ENCODE measurements around the gene SETD1A. TPM values are rescaled to one million over a fixed set of nuclear protein-coding genes. Genes with fewer than 3 reads are reported as not detected.
A peak's percentile ranks its signal among the peaks of the same experiment; 100 is the strongest.

Gene SETD1A
- total and polyA plus RNA-seq, 7 donors = 2.4 to 16.0 (median 5.6) TPM

GRCh38 chr16:30927789-30928378 lies 29.7 kb upstream of the SETD1A start:
- peak overlapping the region in 3 of 4 donors; percentile 40 to 61 (median 55) for H3K27ac ChIP-seq
- WGBS, 2 donors = 73 to 76% methylated on average over 15 of the region's 15 CpGs
- peaks cover 0 to 31% (median 28%) of the 10 kb centered on the region in 4 donors for H3K4me1 ChIP-seq
- DNase-seq = no peak
- intact Hi-C loops (cut with DNase I) = loop anchor here (10.0 kb wide), 1 partner anchor 273 kb away; the partner anchor contains the start of genes FBRS and PRR14
- no peaks in the 10 kb centered on the region for H3K27me3 ChIP-seq
- no peaks in the 10 kb centered on the region for H3K9me3 ChIP-seq
- TF ChIP-seq, protein P1, sequence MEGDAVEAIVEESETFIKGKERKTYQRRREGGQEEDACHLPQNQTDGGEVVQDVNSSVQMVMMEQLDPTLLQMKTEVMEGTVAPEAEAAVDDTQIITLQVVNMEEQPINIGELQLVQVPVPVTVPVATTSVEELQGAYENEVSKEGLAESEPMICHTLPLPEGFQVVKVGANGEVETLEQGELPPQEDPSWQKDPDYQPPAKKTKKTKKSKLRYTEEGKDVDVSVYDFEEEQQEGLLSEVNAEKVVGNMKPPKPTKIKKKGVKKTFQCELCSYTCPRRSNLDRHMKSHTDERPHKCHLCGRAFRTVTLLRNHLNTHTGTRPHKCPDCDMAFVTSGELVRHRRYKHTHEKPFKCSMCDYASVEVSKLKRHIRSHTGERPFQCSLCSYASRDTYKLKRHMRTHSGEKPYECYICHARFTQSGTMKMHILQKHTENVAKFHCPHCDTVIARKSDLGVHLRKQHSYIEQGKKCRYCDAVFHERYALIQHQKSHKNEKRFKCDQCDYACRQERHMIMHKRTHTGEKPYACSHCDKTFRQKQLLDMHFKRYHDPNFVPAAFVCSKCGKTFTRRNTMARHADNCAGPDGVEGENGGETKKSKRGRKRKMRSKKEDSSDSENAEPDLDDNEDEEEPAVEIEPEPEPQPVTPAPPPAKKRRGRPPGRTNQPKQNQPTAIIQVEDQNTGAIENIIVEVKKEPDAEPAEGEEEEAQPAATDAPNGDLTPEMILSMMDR (IDR thresholded peaks at IDR 0.05) = no peak
- no peak overlapping the region for H3K4me3 ChIP-seq
- H3K36me3 ChIP-seq = peaks cover 0 to 36% (median 20%) of the 10 kb centered on the region in 4 donors

DNA sequence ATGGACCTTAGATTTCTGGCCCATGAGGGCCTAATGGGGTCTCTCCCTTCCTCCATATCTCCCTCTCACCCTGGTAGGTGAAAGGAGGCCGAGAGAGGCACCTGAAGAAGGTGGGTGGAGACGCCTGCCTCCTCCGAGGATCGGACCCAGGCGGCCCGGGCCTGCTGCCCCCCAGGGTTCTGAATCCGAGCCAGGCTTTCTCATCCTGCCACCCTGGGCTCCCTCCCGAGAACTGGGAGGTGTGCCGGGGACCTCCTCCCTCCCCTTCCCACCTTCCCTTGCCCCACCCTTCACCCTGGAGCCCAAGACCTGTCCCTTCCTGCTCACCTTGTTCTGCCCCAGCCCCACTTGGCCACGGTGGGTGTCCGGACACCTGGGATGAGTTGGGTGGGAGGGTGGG lies 29.2 kb upstream of the SETD1A start:
- intact Hi-C loops (cut with DNase I) = loop anchor here (10.0 kb wide), 1 partner anchor 274 kb away; the partner anchor contains the start of genes FBRS and PRR14
- DNase-seq = no peak
- H3K4me3 ChIP-seq = no peak overlapping the region
- H3K36me3 ChIP-seq = peaks cover 0 to 41% (median 20%) of the 10 kb centered on the region in 4 donors
- peaks cover 0 to 31% (median 28%) of the 10 kb centered on the region in 4 donors for H3K4me1 ChIP-seq
- H3K9me3 ChIP-seq = no peaks in the 10 kb centered on the region
- no peaks in the 10 kb centered on the region for H3K27me3 ChIP-seq
- TF ChIP-seq EP300 (IDR thresholded peaks at IDR 0.05) (no peak), POLR2AphosphoS5 (IDR thresholded peaks at IDR 0.05) (no peak), POLR2A (IDR thresholded peaks at IDR 0.05) (no peak)
- TF ChIP-seq, protein P1 (IDR thresholded peaks at IDR 0.05) = no peak
- 84 to 91% methylated on average over 11 of the region's 11 CpGs for WGBS, 2 donors
- no peak overlapping the region for H3K27ac ChIP-seq

DNA sequence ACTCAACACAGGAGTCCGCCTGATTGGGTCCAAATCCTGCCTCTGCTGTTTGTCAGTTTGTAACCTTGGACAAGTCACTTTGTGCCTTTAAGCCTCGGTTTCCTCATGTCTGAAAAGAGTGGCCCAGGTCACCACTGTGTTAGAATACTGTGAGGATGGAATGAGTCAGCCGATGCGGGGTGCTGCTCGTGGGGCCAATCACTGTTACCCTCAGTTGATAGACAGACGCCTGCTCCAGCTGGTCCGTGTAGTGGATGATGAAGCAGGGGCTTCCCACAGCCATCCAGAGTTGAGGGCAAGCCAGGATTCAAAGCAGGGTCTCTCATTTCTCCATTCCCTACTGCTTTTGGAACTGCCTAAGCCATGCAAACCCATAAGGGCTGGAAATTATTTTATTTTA lies 28.4 kb upstream of the SETD1A start:
- Histone ChIP-seq H3K9me3 (no peaks in the 10 kb centered on the region), H3K27ac (no peak overlapping the region), H3K4me1 (peaks cover 0 to 25% (median 23%) of the 10 kb centered on the region in 4 donors), H3K4me3 (no peak overlapping the region), H3K36me3 (peaks cover 0 to 48% (median 20%) of the 10 kb centered on the region in 4 donors), H3K27me3 (no peaks in the 10 kb centered on the region)
- no peak for DNase-seq
- 80 to 82% methylated on average over 7 of the region's 7 CpGs for WGBS, 2 donors
- intact Hi-C loops (cut with DNase I) = loop anchor here (10.0 kb wide), 1 partner anchor 274 kb away; the partner anchor contains the start of genes FBRS and PRR14
- TF ChIP-seq POLR2AphosphoS5 (IDR thresholded peaks at IDR 0.05) (no peak), EP300 (IDR thresholded peaks at IDR 0.05) (no peak), POLR2A (IDR thresholded peaks at IDR 0.05) (no peak)
- TF ChIP-seq, protein P1 (IDR thresholded peaks at IDR 0.05) = no peak

- Histone ChIP-seq H3K36me3 (peaks cover 0 to 48% (median 20%) of the 10 kb centered on the region in 4 donors), H3K27ac (no peak overlapping the region), H3K4me1 (peaks cover 0 to 15% (median 13%) of the 10 kb centered on the region in 4 donors), H3K27me3 (no peaks in the 10 kb centered on the region), H3K9me3 (no peaks in the 10 kb centered on the region), H3K4me3 (no peak overlapping the region)
- intact Hi-C loops (cut with DNase I) = no loop called here
- TF ChIP-seq EP300 (IDR thresholded peaks at IDR 0.05) (no peak), POLR2AphosphoS5 (IDR thresholded peaks at IDR 0.05) (no peak), POLR2A (IDR thresholded peaks at IDR 0.05) (no peak)
- TF ChIP-seq, protein P1 (IDR thresholded peaks at IDR 0.05) = no peak
- no peak for DNase-seq
- WGBS, 2 donors = 95% methylated on average over 35 of the region's 35 CpGs
These were observed 27.4 kb upstream of the SETD1A start for GRCh38 chr16:30930160-30930571.

Measured in sigmoid colon (tissue), 7 donors.